Measurements from ENCODE around the gene BEGAIN. TPM values are rescaled to one million over a fixed set of nuclear protein-coding genes. Genes with fewer than 3 reads are reported as not detected.

BEGAIN gene
- total RNA-seq, 1 donor from 2014 or later: 3.2 TPM

DNA sequence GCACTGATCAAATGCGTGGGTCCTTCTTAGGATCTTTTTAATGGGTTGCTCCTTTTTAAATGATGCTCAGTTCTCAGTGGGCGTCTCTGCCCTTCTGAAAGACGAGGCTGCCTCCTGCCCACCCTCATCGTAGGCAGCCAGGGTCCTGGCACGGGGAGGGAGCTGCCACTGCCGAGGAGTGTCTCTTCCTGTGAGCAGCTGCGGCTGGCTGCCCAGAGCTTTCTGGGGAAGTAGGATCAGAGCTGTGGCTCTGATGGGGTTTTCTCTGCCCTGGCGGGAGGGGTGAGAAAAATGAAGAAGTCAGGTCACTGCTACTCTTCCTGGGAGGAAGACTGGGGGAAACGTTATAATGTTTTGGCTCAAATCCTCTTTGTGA, 31.1 kb upstream of the BEGAIN start:
- H3K27me3 ChIP-seq (ENCODE audit: control insufficient read depth, insufficient read depth, low read length): peaks cover 26% of the 10 kb centered on the region
- no peak for TF ChIP-seq CTCF (IDR thresholded peaks at IDR 0.05; ENCODE audit: insufficient read depth, low read length, poor library complexity, severe bottlenecking)
- no peak for DNase-seq (ENCODE audit: low read depth)

GRCh38 chr14:100617410-100618317, 30.4 kb upstream of the BEGAIN start:
- Histone ChIP-seq H3K36me3 (ENCODE audit: control insufficient read depth, insufficient read depth, low read length) (no peaks in the 10 kb centered on the region), H3K27me3 (ENCODE audit: control insufficient read depth, insufficient read depth, low read length) (peaks cover 26% of the 10 kb centered on the region), H3K4me3 (ENCODE audit: low read depth, low read length) (no peak overlapping the region)
- no peak for DNase-seq (ENCODE audit: low read depth)
- TF ChIP-seq CTCF (IDR thresholded peaks at IDR 0.05; ENCODE audit: insufficient read depth, low read length, poor library complexity, severe bottlenecking): no peak

More for the DNA sequence above, 31.1 kb upstream of the BEGAIN start:
- no peak overlapping the region for H3K4me3 ChIP-seq (ENCODE audit: low read depth, low read length)
- H3K36me3 ChIP-seq (ENCODE audit: control insufficient read depth, insufficient read depth, low read length): no peaks in the 10 kb centered on the region

DNA sequence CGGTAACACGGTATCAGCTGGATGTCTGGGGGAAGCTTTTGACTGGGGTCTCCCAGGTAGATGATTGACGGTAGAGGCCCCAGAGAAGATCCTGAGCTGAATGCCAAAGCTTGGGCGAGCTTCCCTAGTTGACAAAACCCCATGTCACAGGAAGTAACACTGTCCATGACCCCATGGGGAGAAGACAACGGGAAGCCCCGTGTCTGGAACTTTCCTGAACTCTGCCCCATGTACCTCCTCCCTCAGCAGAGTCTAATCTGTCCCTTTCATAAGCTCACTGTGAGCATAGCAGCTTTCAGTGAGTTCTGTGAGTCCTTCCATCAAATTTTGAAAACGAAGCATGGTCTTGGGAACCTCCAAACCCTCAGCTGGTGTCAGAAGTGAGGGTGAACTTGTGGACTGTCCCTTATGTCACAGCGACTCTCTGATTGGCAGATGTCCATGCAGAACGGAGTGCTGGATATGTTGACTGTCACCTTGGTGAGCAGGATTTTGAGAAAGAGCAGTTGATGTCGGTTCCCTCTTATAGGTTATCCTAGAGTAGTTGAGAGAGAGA, 29.7 kb upstream of the BEGAIN start:
- Histone ChIP-seq H3K36me3 (ENCODE audit: control insufficient read depth, insufficient read depth, low read length) (no peaks in the 10 kb centered on the region), H3K27me3 (ENCODE audit: control insufficient read depth, insufficient read depth, low read length) (peaks cover 25% of the 10 kb centered on the region), H3K4me3 (ENCODE audit: low read depth, low read length) (no peak overlapping the region)
- no peak for TF ChIP-seq CTCF (IDR thresholded peaks at IDR 0.05; ENCODE audit: insufficient read depth, low read length, poor library complexity, severe bottlenecking)
- no peak for DNase-seq (ENCODE audit: low read depth)

- no peaks in the 10 kb centered on the region for H3K36me3 ChIP-seq (ENCODE audit: control insufficient read depth, insufficient read depth, low read length)
- no peak overlapping the region for H3K4me3 ChIP-seq (ENCODE audit: low read depth, low read length)
- peaks cover 25% of the 10 kb centered on the region for H3K27me3 ChIP-seq (ENCODE audit: control insufficient read depth, insufficient read depth, low read length)
- no peak for TF ChIP-seq CTCF (IDR thresholded peaks at IDR 0.05; ENCODE audit: insufficient read depth, low read length, poor library complexity, severe bottlenecking)
- no peak for DNase-seq (ENCODE audit: low read depth)
Observed at GRCh38 chr14:100615736-100616695, 28.8 kb upstream of the BEGAIN start.

DNA sequence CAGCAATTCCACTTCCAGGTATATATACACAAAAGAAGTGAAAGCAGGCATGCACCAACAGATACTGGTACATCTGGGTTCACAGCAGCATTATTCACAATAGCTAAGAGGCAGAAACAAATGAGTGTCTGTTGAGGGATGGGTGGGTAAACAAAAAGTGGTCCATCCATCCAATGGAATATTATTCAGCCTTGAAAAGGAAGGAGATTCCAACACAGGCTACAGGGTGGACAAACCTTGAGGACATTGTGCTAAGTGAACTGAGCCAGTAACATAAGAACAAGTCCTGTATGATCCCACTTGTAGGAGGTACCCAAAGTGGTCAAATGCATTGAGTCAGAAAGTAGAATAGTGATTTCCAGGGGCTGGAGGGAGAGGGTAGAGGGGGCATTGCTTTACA, 27.6 kb upstream of the BEGAIN start:
- no peak for TF ChIP-seq CTCF (IDR thresholded peaks at IDR 0.05; ENCODE audit: insufficient read depth, low read length, poor library complexity, severe bottlenecking)
- Histone ChIP-seq H3K27me3 (ENCODE audit: control insufficient read depth, insufficient read depth, low read length) (peaks cover 21% of the 10 kb centered on the region), H3K36me3 (ENCODE audit: control insufficient read depth, insufficient read depth, low read length) (no peaks in the 10 kb centered on the region), H3K4me3 (ENCODE audit: low read depth, low read length) (no peak overlapping the region)
- DNase-seq (ENCODE audit: low read depth): no peak
